ENCODE data around the gene FER.
"Not testable (repeated sequence)": the region's sequence is repeated elsewhere in the genome, so short reads cannot be mapped to it uniquely, and the experiment has no call there.

The FER gene

DNA sequence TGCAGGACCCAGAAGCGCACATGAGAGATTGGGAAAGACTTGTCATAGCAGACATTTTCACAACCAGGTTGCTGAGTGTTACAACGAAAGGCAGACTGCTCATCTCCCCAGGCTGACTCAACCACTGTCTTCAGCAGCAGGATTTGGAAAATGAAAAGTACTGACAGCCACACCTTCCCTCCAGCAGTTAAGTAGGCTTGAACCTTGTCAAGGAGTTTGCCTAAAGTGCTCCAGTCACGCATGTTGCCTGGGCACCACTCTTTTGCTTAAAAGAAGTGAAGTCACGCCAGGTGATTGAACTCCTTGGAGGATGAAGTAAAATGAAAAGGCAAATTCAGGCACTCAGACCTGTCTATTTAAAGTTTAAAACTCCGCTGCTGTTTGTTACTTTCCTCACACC is 304.5 kb downstream of the FER start:
- not testable (repeated sequence) for DNase-seq

DNA sequence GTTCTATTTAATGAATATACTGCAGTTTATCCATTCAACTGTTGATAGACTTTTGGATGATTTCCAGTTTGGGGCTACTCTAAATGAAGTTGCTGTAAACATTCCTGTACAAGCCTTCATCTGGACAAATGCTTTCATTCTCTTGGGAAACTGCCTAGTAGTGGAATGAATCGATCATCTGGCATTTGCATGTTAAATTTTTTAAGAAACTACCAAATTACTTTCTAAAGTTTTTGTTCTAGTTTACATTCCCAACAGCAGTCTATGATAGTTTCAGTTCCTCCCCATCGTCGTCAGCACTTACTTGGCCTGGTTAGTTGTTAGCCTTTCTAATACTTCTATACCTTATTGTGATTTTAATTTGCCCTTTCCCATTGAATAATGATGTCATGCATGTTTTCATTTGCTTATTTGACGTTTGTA is 306.3 kb downstream of the FER start:
- DNase-seq, result no peak

GRCh38 chr5:109060378-109061025 is 312.8 kb downstream of the FER start:
- DNase-seq, result no peak

DNA sequence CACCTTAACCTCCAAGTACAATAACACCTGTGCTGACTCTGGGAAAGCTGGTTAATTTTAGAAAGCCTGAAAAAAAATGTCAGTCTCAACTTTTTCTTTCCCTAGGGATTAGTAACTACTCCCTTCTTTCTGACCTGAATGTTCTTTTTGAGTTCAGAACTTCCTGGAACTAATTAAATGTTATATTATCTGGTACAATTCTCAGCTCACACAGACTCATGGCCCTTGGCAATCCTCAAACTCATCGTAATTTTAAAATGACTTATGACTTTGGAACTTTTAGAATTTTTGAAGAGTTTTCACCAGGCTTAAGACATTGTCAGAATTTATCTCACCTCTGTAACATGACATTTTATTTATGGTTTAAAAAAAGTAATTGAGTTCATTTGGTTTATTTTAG is 315.0 kb downstream of the FER start:
- DNase-seq, result no peak

GRCh38 chr5:109063223-109063622 is 315.5 kb downstream of the FER start:
- DNase-seq, result no peak

GRCh38 chr5:109076741-109077140 is 329.0 kb downstream of the FER start:
- no peak for DNase-seq

- no peak for DNase-seq
Observed at GRCh38 chr5:109078448-109078847, 330.8 kb downstream of the FER start.

GRCh38 chr5:109080481-109080880 is 332.8 kb downstream of the FER start:
- no peak for DNase-seq

DNA sequence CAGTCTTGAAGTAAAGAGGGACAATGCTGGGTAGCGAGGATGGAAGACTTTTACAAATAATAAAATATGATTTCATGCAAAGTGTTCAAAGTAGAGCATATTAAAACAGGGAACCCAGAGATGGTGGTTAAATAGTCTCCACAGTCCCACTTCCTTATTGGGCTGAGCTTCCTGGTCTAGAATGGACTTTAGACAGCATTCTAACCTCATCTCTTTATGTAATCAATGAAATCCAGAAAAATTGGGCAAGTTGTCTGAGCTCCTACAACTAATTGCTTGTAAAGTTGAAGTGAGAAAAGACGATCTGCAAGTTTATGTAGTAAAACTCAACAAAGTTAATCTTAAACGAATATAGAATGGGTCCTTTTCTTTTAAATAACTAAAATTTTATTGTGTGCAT is 333.2 kb downstream of the FER start:
- DNase-seq, result no peak

DNA sequence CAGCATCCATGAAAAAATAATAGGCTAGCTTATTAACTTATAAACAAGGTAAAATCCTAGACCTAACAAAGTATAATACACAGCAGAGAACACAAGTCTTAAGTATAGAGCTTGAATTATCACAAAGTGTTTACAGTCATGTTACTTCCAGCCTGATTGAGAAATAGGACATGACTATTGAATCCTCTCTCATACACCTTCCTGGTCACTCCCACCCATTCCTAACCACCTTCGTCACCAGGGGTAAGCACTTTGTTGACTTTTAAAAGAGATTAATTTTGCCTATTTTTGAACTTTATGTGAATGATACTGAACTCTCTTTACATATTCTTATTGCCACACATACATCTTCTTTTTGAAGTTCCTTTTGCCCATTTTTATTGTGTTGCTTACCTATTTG is 336.2 kb downstream of the FER start:
- no peak for DNase-seq

DNA sequence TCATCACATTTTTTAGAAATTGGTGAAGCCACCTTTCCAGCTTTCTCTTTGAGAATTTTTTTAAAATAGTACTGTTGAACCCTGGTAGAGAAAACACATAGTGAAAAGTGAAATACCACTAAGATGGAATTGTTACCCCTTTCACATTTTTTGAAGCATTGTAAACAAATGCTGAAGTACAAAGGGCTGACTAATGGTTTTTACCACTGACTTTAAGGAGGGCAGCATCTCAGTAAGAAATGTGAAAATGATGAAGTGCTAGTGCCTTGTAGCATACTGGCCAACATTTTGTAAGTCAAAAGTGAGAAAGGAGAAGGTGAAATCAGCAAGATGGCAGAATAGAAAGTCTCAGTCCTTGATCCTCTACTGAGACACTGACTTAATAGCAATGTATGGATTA is 341.5 kb downstream of the FER start:
- no peak for DNase-seq

- no peak for DNase-seq
Observed at GRCh38 chr5:109099081-109099480, 351.4 kb downstream of the FER start.

DNA sequence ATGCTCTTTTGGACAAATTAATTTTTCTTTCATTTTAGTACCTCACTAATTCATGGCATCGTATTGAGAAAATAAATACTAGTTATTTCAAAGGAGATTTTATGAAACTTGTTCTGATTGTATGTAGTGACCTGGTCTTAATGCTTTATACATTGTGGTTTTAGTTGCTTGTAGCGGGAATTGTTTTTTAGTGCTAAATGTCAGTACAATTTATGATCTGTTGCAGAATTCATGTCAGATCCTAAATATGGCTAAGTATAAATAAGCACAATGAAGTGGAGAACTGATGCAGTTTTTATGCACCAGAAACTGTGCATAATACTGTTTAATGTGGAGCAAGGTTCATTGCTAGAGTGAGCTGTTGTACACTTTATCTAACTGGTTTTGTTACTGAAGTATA is 353.3 kb downstream of the FER start:
- no peak for DNase-seq

GRCh38 chr5:109102096-109102690 is 354.5 kb downstream of the FER start:
- DNase-seq, result no peak

DNA sequence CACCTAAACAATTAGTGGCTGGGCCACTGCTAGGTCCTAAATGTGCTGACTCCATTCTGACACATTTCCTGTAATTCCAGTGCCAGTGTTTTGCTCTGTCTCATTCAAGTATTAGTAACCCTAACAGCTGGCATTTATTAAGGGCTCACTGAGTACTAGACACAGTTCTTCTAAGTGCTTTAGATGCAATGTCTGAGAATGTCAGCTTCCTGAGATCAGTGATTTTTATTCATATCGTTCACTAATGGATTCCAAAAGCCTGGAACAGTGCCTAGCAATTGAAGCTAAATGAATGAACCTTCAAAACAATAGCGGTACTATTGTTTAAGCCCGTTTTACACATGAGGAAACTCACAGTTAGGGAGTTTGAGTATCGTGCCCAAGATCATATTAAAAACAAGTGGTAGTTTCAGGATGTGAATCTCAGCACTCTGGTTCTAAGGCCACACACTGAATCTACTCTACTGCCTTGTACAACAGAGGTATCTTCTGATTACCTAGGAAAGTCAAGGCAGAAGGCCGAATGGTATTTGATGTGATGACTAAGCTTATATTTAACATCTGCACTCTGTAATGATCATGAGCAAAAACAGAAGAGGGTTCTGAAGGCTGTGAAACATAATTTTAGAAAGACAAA is 358.1 kb downstream of the FER start:
- no peak for DNase-seq

DNA sequence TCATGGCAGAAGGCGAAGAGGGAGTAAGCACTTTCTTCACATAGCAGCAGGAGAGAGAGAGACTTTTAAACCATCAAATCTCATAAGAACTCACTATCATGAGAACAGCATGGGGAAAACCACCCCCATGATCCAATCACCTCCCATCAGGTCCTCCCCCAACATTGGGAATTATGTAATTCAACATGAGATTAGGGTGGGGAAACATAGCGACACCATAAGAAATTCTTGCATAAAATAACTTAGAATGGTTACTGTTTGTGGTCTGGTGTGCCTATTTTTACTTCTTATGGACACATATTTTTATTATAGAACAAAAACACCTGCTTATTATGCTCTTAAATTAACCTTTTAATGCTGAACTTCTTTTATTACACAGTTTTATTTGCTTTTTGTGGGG is 364.0 kb downstream of the FER start:
- DNase-seq, result no peak

DNA sequence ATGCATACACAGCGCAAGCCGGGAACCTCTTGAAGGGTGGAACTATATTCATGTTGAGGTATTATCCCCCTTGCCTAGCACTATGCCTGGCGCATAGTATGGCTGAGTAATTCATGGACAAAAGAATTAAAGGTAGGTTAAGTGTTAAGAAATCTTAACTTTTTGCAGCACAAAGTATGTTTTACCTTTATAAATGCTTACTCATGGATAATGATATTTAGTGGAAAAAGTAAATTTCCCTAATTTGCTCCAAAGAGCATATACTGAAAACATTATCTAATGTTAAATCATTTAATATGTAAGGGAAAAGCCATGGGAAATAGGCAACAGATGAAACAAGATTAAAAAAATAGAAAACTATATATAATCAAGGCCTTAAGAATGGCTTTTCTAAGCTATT is 365.9 kb downstream of the FER start:
- DNase-seq, result no peak

GRCh38 chr5:109121225-109121624 is 373.5 kb downstream of the FER start:
- no peak for DNase-seq

- DNase-seq, result no peak
Observed at GRCh38 chr5:109125755-109126429, 378.2 kb downstream of the FER start.

DNA sequence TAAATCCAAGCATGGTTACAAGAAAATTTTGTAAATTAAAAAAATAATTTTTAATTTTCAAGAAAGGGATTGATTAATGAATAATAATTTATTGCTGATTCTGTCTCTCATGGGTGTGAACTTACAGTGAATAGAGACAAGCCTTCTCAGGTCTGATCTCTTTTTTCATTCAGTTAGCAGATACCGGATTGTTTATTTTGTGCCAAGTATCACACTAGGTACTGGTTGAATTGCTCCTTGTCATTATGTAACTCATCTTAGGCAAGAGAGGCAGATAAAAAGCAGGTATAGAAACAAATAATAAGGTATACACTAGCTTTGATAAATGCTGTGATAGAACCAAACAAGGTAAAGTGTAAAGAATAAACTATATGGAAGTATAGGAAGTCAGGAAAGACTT is 378.8 kb downstream of the FER start:
- no peak for DNase-seq

GRCh38 chr5:109136906-109137305 is 389.2 kb downstream of the FER start:
- DNase-seq, result no peak

GRCh38 chr5:109141222-109142200 is 393.8 kb downstream of the FER start:
- DNase-seq, result no peak

- DNase-seq, result no peak
Observed at GRCh38 chr5:109143031-109143430, 395.3 kb downstream of the FER start.
